Spleen (tissue), 11 donors: ENCODE measurements around the gene XYLT1. TPM values are rescaled to one million over a fixed set of nuclear protein-coding genes. Genes with fewer than 3 reads are reported as not detected.

Experiments used
- DNase-seq: peaks from one replicate; pipeline ENCODE4 v3.0.0-alpha.2; 2020
- H3K27ac ChIP-seq, 8 donors: fragments of 200-600 bp; sonication (generic) in 7 of 8; 1 replicate in 4 of 8; 2 replicates in 4 of 8; pipeline versions ENCODE4 v1.5.0 to v1.8.0; 2016 to 2021; ENCODE audit warnings: inconsistent platforms in 4 of 8, mild to moderate bottlenecking in 4 of 8, moderate library complexity in 1 of 8
- H3K27me3 ChIP-seq, 7 donors: fragments of 200-600 bp; sonication (generic) in 6 of 7; replicated peaks in 1 of 7; 1 replicate in 4 of 7; 2 replicates in 3 of 7; pipeline versions ENCODE4 v1.5.0 to v1.8.0; 2016 to 2021; ENCODE audit warnings: inconsistent platforms in 3 of 7, mild to moderate bottlenecking in 1 of 7
- H3K36me3 ChIP-seq, 6 donors: fragments of 200-600 bp; sonication (generic) in 5 of 6; 1 replicate in 4 of 6; 2 replicates in 2 of 6; pipeline versions ENCODE4 v1.5.0 to v1.8.0; 2016 to 2021; ENCODE audit warnings: inconsistent platforms in 2 of 6
- H3K4me1 ChIP-seq, 6 donors: fragments of 200-600 bp; sonication (generic) in 5 of 6; 1 replicate in 3 of 6; 2 replicates in 3 of 6; pipeline versions ENCODE4 v1.5.0 to v1.8.0; 2016 to 2021; ENCODE audit warnings: inconsistent platforms in 3 of 6
- H3K4me3 ChIP-seq, 8 donors: fragments of 200-600 bp; sonication (generic) in 7 of 8; 1 replicate in 4 of 8; 2 replicates in 4 of 8; pipeline versions ENCODE4 v1.5.0 to v1.8.0; 2016 to 2021; ENCODE audit warnings: inconsistent platforms in 4 of 8, mild to moderate bottlenecking in 4 of 8, moderate library complexity in 2 of 8
- H3K9me3 ChIP-seq, 8 donors: fragments of 200-600 bp; sonication (generic) in 7 of 8; 1 replicate in 4 of 8; 2 replicates in 4 of 8; pipeline versions ENCODE4 v1.5.0 to v1.8.0; 2016 to 2021; ENCODE audit warnings: inconsistent platforms in 4 of 8
- POLR2A ChIP-seq, 3 donors: fragments of 450-650 bp; IDR thresholded peaks; one replicate each; pipeline ENCODE4 v1.5.1; 2017; ENCODE audit warnings: antibody characterized with exemption in 3 of 3, mild to moderate bottlenecking in 1 of 3
- POLR2AphosphoS5 ChIP-seq, 3 donors: sonication (generic); formaldehyde crosslinking; IDR thresholded peaks; one replicate each; pipeline ENCODE4 v1.5.1; 2017; ENCODE audit warnings: antibody characterized with exemption in 3 of 3
- WGBS, 5 donors: extraction: QIAGEN DNeasy Blood & Tissue Kit in 3 of 5; methylation state at CpG; one replicate each; pipeline versions ENCODE4 v1.1.5 to v1.1.7; 2013 to 2018; 5-methylcytosine and 5-hydroxymethylcytosine counted together
- intact Hi-C: fragments of 100-400 bp; cut with DNase I; formaldehyde crosslinking; loops from one replicate; pipeline ENCODE4 v1.15.0; 2023; ENCODE audit warnings: low total_unique reads
- polyA plus RNA-seq, 3 donors: library from polyadenylated mRNA; stranded (reverse); fragments of 200-250 nt; gene quantifications; one replicate each; pipeline ENCODE4 v1.2.1, GENCODE V29; 2013
- total RNA-seq, 7 donors: library from RNA; depleted of rRNA in 3 of 7; stranded (reverse); fragments of >200 nt in 3 of 7; fragmentation: NEBNext Ultra II Directional in 4 of 7; extraction: Animal tissue kit (Norgen Biotek cat#: 25700) in 4 of 7; gene quantifications; one replicate each; pipeline versions ENCODE4 v1.1.0 to v1.2.1, GENCODE V29; 2016 to 2021
- TF ChIP-seq, protein P1 (sequence below), 11 experiments: fragments of 200-600 bp in 7 of 11; fragments of 450-650 bp in 4 of 11; sonication (generic) in 4 of 11; IDR thresholded peaks in 8 of 11; conservative IDR thresholded peaks in 3 of 11; 1 replicate in 7 of 11; 2 replicates in 4 of 11; pipeline versions ENCODE4 v1.4.0 to v1.8.0; 2016 to 2021; ENCODE audit warnings: antibody characterized with exemption in 11 of 11, inconsistent platforms in 4 of 11, mild to moderate bottlenecking in 1 of 11
- donor health status: healthy with polysubstance abuse.
- donor health status: DM: no; HTN: no; CAD: no; lungs with moderate emphysema.
- donor health status: DM: no; HTN: no; CAD: no.
- donor health status: Bipolar disorder and iron deficiency.
- donor health status: healthy.
- donor health status: DM: no; HTN: no; CAD: no.
- donor health status: DM: yes; HTN: yes; CAD: no.

Gene XYLT1
- total and polyA plus RNA-seq, 10 donors, result 2.1 to 40.7 (median 23.5) TPM

DNA sequence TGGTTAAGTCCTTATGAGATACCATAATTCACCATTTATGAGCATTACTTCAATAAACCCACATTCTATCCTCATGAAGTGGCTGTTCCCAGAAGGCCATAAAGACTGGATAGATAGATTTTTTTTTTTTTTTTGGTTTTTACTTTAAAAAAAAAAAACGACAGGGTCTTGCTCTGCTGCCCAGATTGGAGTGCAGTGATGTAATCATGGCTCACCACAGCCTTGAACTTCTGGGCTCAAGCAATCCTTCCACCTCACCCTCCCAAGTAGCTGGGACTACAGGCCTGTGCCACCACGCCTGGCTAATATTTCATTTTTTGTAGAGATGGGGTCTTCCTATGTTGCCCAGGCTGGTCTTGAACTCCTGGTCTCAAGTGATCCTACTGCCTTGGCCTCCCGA, 102.3 kb downstream of the XYLT1 start:
- Histone ChIP-seq H3K9me3 (no peaks in the 10 kb centered on the region), H3K27me3 (no peaks in the 10 kb centered on the region), H3K4me1 (peaks cover 50 to 97% (median 86%) of the 10 kb centered on the region in 6 donors), H3K36me3 (no peaks in the 10 kb centered on the region), H3K27ac (peak overlapping the region in 7 of 8 donors; percentile 85 to 95 (median 89)), H3K4me3 (peak overlapping the region in 1 of 8 donors; percentile 59)
- DNase-seq, result no peak
- 60 to 69% (median 63%) methylated on average over 3 of the region's 3 CpGs for WGBS, 5 donors
- intact Hi-C loops, result no loop called here
- TF ChIP-seq, protein P1, sequence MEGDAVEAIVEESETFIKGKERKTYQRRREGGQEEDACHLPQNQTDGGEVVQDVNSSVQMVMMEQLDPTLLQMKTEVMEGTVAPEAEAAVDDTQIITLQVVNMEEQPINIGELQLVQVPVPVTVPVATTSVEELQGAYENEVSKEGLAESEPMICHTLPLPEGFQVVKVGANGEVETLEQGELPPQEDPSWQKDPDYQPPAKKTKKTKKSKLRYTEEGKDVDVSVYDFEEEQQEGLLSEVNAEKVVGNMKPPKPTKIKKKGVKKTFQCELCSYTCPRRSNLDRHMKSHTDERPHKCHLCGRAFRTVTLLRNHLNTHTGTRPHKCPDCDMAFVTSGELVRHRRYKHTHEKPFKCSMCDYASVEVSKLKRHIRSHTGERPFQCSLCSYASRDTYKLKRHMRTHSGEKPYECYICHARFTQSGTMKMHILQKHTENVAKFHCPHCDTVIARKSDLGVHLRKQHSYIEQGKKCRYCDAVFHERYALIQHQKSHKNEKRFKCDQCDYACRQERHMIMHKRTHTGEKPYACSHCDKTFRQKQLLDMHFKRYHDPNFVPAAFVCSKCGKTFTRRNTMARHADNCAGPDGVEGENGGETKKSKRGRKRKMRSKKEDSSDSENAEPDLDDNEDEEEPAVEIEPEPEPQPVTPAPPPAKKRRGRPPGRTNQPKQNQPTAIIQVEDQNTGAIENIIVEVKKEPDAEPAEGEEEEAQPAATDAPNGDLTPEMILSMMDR (IDR thresholded peaks at IDR 0.05 in 8 of 11, conservative IDR thresholded peaks at IDR 0.05 in 3 of 11), result no peak
- TF ChIP-seq POLR2A (IDR thresholded peaks at IDR 0.05), result no peak
- no peak for TF ChIP-seq POLR2AphosphoS5 (IDR thresholded peaks at IDR 0.05)

DNA sequence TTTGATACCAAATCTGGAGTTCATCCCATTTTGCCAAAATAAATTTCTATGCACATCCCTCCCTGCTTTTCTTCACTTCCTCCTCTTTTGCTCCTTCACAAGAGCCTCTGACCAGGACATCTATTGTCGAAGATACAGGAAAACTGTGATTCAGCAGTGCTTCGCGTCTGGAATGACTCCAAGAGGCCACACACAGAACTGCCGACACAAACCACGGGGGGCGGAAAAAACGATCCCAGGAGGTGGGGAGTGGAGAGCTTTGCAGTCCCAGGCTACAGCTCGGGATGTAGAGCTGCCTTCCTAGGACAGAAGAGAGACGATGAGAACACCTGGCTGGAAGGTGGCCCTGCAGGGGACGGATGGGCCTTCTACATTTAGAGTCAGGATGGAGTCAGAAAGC, 102.8 kb downstream of the XYLT1 start:
- TF ChIP-seq POLR2A (IDR thresholded peaks at IDR 0.05), result no peak
- TF ChIP-seq, protein P1 (IDR thresholded peaks at IDR 0.05 in 8 of 11, conservative IDR thresholded peaks at IDR 0.05 in 3 of 11), result peak in 1 of 11 experiments; percentile 18
- DNase-seq, result no peak
- Histone ChIP-seq H3K27me3 (no peaks in the 10 kb centered on the region), H3K9me3 (no peaks in the 10 kb centered on the region), H3K36me3 (no peaks in the 10 kb centered on the region), H3K27ac (peak overlapping the region in 7 of 8 donors; percentile 54 to 95 (median 89)), H3K4me1 (peaks cover 50 to 99% (median 91%) of the 10 kb centered on the region in 6 donors), H3K4me3 (no peak overlapping the region)
- intact Hi-C loops, result no loop called here
- WGBS, 5 donors, result 36 to 70% (median 51%) methylated on average over 10 of the region's 10 CpGs

DNA sequence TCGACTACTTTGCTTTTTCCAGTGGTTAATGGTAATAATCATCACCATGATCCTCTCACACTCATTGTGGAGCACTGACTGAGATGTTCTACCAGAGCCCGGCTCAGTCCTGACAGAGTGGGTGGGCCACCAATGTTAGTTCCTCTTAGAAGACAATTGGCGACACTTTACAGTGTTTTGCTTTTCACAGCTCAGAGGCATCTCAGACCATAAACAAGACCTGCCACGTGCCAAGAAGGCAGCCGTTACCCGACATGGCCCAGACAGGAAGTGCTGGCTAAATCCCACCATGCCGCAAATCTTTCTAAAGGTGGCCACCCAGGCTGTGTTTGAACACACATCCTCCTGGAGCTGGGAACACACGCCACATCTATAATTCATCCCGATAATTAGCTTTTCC, 103.7 kb downstream of the XYLT1 start:
- no peaks in the 10 kb centered on the region for H3K27me3 ChIP-seq
- peak overlapping the region in 7 of 8 donors; percentile 32 to 95 (median 89) for H3K27ac ChIP-seq
- H3K4me3 ChIP-seq, result no peak overlapping the region
- H3K4me1 ChIP-seq, result peaks cover 49 to 100% (median 91%) of the 10 kb centered on the region in 6 donors
- 37 to 56% (median 45%) methylated on average over 9 of the region's 9 CpGs for WGBS, 5 donors
- peak; percentile 87 for DNase-seq
- H3K9me3 ChIP-seq, result no peaks in the 10 kb centered on the region
- no peaks in the 10 kb centered on the region for H3K36me3 ChIP-seq
- intact Hi-C loops, result no loop called here
- TF ChIP-seq POLR2AphosphoS5 (IDR thresholded peaks at IDR 0.05), result peak in 2 of 3 donors; percentile 29 to 69
- TF ChIP-seq, protein P1 (IDR thresholded peaks at IDR 0.05 in 8 of 11, conservative IDR thresholded peaks at IDR 0.05 in 3 of 11), result no peak

DNA sequence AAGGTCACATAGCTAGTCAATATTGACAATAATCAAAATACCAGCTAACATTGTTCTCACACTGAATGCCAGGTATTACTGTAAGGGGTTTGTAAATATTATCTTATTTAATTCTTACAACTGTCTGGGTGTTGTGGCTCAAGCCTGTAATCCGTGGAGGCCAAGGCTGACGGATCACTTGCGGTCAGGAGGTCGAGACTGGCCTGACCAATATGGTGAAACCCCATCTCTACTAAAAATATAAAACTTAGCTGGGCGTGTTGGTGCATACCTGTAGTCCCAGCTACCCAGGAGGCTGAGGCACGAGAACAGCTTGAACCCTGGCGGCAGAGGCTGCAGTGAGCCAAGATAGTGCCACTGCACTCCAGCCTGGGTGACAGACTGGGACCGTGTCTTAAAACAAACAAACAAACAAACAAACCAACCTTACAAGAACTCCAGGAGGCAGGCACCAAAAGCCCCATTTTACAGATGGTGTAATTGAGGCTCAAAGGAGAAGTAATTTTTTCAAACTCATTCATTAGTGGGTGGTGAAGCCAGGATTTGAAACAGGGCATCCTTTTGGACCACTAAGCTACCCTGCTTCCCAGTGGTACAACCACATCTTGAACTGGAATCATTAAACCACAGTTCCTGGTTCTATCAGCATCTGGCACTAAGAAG, 104.3 kb downstream of the XYLT1 start:
- DNase-seq, result no peak
- Histone ChIP-seq H3K27ac (peak overlapping the region in 7 of 8 donors; percentile 32 to 95 (median 89)), H3K36me3 (no peaks in the 10 kb centered on the region), H3K9me3 (no peaks in the 10 kb centered on the region), H3K4me3 (no peak overlapping the region), H3K27me3 (no peaks in the 10 kb centered on the region), H3K4me1 (peaks cover 43 to 100% (median 88%) of the 10 kb centered on the region in 6 donors)
- TF ChIP-seq, protein P1 (IDR thresholded peaks at IDR 0.05 in 8 of 11, conservative IDR thresholded peaks at IDR 0.05 in 3 of 11), result no peak
- TF ChIP-seq POLR2AphosphoS5 (IDR thresholded peaks at IDR 0.05) (no peak), POLR2A (IDR thresholded peaks at IDR 0.05) (no peak)
- WGBS, 5 donors, result 87 to 97% (median 92%) methylated on average over 8 of the region's 8 CpGs
- intact Hi-C loops, result no loop called here
